Measurements from ENCODE around the gene RAD51.

Gene RAD51

DNA sequence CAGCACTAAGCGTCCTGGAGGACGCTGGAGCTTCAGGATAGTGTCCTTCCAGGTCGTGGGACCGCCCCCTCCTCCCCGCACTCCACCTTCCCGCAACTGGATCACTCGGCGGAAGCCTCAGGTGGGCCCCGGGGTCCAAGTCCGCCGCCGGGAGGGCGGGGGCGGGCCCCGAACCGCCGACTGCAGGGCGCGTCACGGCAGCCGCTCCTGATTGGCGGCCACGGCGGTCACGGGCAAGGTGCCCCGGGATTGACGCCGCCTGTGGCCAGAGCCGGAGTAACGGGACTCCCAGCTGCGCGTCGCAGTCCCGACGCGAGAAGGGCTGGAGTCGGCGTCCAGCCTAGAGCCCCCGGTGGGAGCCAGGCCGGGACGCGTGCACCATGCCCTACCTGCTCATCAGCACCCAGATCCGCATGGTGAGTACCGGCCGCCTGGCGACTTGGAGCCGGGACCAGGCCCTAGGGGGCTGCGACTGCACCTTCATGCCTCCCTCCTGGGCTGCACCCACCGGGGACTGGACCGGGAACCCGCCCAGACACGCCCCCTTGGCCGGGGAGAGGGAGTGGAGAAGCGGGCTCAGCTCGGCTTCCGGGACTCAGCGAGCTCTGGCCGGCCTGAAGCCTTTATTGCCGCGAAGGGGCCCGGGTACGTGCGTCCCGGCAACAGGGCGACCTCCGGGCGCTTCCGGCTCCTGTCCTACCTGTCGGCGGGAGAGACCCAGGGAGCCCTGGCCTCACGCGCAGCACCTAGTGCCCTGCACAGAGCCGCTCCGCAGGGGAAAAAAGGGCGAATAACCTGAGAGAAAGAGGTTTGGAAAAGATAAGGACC, 69.0 kb downstream of the RAD51 start, which contains the start of gene GCHFR:
Gene GCHFR, plus strand, starts transcription at position 268 of the 828 bp plus-strand sequence. Its CDS starts 113 bp downstream, at position 381.
- peak; percentile 74 to 78 for DNase-seq

DNA sequence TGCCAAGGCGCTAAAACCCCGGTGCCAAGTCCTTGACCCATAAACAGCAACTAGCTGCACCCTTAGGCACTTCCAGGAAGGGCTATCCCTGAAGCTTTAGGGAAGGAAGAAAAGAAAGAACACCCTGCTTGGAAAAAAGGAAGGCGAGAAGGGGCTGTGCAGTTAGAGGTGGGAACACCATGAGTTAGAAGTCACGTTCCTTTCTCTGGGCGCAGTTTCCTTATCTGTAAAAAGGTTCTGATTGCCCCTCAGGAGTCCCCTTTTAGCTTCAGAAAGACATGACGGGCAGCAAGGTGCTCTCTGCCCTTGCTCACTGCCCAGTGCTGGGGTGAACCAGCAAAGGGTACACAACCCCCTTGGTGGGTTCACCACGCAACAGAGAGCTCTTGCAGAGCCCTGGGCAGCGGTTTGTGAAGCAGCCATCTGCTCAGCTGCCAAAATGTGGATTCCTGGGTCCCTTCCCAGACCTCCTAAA, 69.7 kb downstream of the RAD51 start:
- DNase-seq: no peak

DNA sequence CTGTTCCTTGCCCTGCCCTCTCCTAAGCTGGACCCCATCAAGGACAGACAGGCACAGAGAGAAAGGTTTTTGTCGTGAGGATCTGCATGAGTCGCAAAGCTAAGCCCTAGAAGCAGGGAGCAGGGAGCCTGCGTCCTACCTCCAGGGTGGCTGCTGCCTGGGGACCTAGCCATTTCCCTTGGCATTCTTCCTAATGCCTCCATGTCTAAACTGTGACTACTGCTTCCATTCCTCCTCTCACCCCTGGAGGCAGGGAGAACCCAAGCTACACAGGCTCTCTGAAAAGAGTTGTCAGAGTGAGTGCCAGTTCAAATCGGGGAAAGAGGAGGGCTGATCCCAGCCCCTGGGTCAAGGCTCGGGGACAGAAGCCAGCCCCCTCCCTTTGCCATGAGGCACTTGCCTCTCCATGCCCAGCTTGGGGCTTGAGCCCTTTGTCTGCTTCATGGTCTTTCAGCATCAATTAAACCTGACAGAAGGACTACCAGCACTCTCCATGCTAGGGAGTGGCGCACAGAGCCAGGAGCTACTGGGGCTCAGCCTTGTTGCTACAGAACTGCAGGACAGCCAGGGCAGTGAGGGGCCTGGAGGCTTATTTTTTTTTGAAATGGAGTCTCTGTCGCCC, 71.3 kb downstream of the RAD51 start:
- DNase-seq: no peak

DNA sequence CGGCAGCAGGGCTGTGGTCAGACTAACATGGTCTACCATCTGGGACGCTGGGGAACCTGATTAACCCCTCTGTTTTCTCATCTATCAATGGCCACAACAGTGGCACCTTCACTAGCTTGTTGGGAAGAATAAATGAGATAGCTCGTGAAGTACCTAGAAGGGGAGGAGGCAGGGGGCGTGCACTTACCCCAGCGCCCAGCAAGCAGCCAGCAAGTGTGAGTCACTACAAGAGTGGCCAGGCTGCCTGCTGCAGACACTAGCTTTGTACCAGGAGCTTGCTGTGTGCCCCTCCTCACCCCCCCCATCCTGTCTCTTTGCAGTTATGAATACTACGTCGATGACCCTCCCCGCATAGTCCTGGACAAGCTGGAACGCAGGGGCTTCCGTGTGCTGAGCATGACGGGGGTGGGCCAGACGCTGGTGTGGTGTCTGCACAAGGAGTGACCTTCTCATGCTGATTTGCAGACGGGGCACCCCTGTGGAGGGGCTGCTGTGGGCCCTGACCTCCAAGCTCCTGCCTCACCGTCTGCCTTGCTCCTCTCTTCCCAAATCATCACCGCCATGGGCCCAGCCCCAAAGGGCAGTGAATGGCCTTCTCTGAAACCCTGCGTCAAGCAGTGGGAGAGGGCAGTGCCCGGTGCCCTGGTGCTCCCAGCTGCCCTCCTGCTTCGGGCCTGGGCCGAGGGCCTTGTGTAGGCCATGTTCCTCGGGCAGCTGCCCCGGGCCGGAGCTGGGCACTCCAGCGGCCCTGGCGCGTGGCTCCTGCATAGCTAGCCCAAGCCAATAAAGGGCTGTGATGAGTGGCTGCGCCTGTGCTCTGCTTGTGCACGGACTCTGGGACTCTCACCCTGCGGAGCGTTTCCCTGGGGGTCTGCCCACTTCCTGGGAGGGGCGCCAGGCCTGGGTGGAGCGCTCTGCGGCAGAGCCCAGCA, 72.2 kb downstream of the RAD51 start:
- DNase-seq: no peak

DNA sequence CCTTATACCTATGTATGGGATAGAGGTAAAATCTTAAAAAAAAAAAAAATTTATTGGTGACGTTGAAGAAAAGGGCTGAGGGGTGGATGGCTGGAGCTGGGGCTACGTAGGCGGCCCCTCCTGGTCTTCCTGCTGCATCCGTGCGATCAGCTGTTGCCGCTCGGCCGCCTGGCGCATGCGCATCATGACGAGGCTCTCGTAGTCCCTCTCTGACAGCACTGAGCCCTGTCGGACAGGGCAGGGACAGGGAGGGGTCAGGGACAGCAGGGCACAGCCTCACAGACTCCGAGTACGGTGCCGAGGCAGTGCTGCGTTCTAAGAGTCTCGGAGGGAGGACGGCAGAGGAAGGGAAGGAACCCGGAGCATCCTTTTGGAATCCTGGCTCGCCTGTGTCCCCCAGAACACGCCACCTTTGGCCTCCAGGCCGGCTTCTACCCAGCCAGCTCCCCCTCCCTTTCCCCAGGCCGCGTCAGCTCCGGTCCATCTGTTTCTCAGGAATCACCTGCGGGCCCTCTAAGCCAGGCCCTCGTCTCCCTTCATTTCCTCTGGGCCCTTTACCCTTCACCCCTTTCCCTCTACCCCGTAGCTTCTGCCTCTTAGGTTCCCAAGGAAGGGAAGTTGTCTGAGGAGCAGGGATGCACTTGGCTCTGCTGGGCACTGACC, 73.0 kb downstream of the RAD51 start:
- DNase-seq: no peak

DNA sequence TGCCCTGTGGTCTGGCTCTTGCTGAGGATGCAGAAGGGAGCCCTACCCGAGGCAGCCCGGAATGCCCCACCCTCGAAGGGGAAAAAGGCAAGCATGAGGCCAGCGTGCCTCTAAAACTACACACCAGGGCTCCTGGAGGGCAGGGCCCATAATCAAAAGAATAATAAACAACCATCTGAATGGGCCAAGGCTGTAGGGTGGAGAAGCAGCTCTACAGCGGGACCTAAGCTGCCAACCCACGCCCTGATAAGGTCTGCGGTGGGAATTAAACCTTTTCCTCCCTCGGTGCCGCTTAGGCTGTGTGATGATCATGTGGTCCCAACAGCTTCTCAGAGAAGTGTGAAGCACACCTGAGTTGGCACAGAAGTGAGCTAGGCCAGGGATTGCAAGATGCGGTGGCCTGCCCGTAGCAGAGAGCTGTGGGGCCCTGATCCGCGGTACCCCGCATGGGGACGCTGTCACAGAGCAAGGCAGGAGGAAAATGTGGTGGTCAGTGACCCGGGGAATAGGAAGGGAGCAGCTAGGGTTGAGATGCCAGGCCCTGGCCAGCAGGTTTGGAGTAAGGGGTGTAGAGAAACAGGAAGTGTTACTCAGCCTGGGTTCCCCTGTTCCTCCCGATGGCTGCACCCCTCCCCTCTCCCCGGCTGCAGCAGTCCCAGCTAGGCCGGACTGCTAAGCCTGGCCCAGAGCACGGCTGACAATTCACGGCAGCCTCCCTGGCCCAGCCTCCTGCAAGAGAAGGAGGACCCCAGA, 73.7 kb downstream of the RAD51 start:
- DNase-seq: no peak

DNA sequence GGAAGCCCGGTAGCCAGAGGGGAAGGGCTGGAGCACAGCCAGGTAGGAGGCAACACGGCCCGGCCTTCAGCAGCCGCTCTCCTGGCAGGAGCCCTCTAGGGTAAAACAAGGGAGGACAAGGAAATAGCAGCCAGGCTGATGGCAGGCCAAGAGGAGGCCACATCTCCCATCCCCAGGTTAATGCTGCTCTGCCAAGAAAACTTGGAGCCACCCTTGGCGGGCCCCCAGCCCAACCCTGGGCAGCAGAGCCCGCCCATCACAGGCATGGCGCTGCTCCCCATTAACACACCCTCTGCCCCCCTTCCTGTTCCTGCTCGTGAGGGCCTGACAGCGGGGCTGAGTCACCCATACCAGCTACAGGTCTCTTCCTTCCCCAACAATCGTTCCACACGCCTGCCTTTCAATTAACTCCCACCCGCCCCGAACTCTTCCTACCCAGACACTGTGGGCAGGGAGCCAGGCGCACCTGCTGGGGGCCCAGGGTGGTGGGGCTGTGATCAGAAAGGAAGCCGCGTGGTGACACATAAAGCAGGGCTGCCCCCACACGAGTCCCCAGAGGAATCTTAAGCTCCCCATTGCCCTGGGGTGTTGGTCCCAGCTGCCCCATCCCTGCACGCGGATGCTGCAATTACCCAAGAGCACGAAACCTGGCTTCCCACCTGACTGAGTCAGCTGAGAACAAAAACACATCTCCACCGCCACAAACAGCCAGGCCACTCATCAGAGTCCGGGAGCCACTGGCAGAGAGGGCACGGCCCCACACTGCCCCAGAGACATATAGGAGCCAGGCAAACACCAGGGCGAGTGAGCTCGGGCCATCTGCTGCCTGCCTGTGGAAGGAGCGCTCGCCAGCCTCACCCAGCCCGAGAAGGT, 74.5 kb downstream of the RAD51 start, which contains the start of gene C15orf62:
Gene C15orf62, plus strand, starts transcription at position 707 of the 873 bp plus-strand sequence. CDS start 516 bp downstream, outside the sequence.
- DNase-seq: peak; percentile 59 to 62

DNA sequence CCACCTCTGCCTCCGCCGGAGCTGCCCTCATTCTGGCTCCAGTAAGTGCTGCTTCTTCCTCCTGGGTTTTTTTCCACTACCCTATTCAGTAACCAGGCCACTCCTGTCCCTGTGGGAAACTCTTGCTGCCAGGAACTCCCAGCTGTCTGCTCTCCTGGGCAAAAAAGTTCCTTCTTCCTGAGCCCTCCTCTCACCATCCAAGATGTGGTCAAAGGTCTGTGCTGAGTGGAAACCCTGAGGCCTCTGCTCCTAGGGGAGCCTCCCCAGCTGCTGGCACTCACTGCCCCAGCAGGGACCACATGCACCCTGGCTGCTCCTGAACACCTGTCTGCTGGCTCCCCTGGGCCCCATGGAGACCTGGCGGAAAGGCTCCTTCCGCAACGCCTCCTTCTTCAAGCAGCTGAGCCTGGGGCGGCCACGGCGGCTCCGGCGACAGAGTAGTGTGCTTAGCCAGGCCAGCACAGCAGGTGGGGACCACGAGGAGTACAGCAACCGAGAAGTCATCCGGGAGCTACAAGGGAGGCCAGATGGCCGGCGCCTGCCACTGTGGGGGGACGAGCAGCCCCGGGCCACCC, 75.3 kb downstream of the RAD51 start:
- no peak for DNase-seq

DNA sequence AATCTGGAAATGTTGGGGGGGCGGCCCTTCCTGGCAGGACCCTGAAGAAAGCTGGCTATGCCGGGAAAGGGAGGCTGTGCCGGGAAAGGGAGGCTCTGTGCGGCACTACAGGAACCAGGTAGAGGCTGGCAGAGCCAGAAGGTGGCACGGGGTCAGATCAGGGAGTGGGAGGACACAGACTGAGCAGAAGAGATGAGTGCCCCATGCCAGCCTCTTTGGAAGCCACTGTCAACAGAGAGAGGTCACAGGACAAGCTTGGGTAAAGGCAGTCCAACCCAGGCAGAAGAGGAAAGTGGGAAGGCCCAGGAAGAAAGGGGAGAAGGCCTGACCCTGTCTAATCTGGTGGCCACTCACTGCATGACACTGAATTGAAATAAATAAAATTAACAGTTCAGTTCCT, 76.3 kb downstream of the RAD51 start:
- no peak for DNase-seq

DNA sequence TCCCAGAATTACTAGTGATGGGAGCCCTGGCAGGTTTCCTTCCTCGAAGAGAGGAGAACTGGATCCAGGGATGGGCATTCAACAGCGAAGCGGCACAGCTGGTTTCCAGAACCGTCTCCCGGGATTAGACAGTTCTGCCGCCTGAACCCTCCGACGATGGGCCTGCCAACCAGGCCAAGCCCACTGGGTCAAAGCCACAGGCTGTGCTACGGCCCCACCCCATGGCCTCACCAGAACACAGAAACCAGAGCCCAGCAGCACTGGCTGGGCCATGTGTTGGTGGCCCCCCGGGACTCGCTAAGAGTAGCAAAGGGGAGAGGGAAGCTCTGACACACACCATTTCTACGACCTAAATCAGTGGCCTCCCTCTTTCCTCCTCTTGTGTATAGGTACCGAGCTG, 77.0 kb downstream of the RAD51 start:
- DNase-seq: no peak

DNA sequence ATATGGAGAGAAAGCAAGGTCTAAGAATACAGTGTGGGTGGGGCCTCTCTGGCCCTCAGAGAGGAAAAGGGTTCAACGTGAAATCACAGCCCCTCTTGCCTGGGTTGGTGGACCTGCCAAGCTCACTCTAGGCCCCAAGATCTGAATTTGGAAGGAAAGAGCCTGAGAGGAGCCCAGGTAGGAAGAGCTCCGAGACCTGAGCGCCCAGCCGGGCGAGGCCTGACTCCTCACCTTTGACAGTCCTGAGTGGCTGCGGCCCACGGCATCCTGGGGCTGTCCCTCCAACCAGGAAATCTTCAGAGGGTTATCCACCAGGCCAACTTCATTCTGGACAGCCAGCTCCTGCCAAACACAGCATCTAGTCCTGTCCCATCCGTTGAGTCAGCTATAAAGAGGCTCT, 78.5 kb downstream of the RAD51 start:
- no peak for DNase-seq

DNA sequence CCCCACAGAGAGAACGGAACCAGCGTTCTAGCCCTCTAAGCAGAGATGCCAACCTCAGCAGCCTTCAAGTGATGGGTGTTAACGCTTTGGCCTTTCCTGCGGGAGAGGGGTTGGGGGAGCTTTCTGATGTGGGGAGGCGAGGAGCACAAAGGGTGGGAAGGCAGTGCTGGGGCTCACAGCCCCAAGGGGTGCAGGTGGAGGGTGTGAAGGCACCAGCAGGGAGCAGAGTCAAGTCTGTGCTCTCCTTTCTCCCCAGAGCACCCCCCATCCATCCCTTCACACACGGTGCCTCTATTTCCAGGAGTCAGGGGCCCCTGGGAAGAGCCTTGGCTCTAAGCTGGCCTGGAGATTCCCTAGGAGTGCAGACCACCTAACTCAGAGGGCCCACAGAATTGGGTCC, 78.9 kb downstream of the RAD51 start:
- DNase-seq: no peak

DNA sequence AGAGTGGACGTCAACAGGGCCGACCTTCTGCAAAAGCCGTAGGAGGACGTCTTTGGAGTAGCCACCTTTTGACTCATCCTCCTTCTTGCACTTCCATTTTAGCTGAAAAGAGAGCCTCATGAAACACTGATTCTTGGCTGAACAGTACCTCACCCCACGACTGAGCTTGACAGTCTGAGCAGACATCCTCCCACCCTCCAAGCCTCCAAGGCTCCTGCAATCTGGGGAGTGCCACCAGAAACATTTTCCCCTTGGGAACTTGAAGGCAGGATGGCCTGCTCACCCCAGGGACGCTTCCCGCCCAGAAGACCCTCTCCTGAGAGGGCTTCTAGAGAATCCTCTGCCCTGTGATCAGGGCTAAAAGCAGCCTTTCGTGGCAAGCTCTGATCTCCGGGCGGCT, 80.0 kb downstream of the RAD51 start:
- no peak for DNase-seq

DNA sequence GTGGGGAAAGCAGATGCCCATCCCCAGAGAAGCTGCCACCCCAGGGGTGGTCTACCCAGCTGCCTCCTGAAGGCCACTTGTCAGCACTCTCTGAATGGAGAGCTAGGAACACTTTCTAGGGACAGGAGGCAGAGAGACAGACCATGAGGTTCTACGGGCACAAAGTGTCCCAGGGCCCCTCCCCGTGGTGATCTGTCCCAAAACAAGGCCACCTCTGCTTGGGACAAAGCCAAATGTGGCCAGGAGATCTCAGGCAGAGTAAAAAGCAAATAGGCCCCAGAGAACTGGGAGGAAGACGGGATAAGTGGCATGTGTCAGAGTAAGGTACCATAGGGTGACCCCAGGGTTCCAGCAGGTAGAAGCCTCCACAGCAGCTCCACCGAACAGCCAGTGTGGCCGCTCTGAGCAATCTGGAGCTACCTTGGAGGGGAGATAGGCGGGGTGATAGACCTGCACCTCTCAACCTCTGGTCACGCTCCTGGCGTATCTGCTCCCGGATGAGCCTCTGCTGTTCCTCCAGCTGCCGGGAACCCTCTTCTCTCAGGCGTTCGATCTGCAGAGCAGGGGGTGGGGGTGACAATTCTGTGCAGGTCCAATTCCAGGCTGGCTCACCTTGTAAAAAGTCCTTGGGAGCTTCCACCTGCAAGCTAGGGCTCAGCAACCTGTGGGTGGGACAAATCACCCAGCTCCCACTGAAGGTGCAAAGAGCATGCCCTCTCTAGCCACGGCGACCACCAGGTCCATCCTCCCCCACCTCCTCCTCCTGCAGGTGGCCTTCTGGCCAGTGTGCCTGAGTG, 81.0 kb downstream of the RAD51 start:
- DNase-seq: no peak

DNA sequence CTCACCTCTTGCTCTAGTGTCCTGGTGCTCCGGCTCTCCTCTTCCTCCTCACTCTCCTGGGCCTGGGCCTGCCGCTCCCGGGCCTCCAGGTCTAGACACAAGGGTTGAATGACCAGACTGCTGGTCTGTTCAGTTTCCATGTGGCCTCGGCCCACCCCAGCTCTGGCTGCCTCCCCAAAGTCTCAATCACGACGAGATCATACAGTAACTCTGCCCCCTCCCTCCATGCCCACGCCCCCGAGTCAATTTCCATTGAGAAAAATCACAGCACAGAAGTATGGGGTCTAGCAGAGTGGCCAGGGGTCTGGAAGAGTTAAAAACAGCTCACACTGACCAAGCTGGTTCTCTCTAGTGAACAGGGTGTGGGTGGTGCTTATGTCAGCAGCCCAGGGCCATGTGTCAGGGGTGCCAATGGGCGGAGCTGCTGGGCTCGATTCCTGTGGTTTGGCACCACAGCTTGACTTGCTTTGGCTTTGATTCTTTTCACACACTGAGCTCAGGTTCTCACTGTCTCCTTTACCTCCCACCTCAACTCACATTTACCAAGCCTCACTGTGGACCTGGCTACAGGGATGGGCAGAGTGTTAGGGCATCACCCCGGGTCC, 81.7 kb downstream of the RAD51 start:
- DNase-seq: peak in 1 of 2 experiments; percentile 32

All from activated CD4-positive, alpha-beta T cell treated with anti-CD3 and anti-CD28 coated beads, Interleukin-2, amount 50 U/mL, for 48 hours (primary cell).